CMK (cell line): Measurements from ENCODE around the gene RIPK1.
"Not testable (repeated sequence)": the region's sequence is repeated elsewhere in the genome, so short reads cannot be mapped to it uniquely, and the experiment has no call there.

Experiments used
- DNase-seq: peaks from one replicate; pipeline ENCODE4 v3.0.0-alpha.2; 2010; ENCODE audit warnings: low read depth

RIPK1 gene

DNA sequence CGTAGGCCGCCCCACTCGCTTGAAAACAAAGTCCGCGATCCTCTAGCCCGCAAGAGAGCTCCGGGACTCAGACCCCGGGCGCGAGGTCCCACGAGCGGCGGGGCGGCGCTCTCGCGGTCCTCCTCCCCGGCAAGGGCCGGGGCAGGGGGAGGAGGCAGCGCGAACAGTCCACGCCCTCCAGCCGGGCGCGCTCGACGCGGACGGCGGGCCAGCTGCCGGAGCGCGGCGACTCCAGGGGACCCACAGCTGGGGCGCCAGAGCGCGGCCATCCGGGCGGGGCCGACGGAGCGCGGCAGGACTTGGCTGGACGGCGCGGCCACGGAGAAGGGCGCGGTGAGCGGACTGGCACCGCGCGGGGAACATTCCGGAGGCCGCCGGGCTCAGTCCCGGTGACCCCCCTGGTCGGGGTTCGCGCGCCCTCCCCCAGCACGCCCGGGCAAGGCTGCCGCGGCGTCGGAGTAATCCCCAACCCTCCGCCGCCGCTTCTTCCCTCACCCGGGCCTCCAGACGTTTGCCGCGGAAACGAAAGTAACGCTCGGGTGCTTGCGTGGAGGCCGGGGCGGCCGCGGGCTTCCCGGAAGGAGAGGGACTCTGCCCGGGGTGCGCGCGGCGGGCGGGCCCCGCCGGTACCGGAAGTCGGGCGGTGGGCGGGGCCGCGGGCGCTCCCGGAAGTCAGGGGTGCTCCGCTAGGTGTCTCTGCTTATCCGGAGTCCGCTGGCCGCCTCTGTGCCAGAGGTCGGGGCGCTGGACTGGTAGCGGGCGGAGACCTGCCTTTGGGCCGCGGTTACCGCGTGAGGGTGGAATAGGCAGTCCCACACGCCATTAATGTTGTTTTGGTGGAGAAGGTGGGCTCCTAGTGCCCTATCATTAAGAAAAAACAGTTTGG is at the start of gene RIPK1:
RIPK1 (plus strand) TSS at position 166 of the 886 bp plus-strand sequence. CDS start 8,330 bp downstream, outside the sequence.
- DNase-seq, result peak; percentile 79

GRCh38 chr6:3019065-3019464 is 49.2 kb upstream of the RIPK1 start:
- DNase-seq, result no peak

DNA sequence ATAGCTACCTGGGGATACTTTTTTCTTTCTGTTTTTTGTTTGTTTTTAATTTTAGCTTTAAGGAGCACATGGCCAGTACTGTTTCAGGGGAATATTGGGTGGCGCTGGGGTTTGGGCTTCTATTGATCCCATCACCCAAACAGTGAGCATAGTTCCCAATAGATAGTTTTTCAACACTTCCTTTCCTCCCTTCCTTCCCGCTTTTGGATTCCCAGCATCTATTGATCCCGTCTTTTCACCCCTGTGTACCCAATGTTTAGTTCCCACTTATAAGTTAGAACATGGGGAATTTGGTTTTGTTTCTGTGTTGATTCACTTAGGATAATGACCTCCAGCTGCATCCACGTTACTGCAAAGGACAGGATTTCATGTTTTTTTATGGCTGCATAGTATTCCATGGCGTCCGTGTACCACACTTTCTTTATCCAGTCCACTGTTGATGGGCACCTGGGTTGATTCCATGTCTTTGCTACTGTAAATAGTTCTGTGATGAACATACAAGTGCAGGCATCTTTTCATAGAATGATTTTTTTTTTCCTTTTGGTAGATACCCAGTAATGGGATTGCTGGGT is 48.5 kb upstream of the RIPK1 start:
- no peak for DNase-seq

DNA sequence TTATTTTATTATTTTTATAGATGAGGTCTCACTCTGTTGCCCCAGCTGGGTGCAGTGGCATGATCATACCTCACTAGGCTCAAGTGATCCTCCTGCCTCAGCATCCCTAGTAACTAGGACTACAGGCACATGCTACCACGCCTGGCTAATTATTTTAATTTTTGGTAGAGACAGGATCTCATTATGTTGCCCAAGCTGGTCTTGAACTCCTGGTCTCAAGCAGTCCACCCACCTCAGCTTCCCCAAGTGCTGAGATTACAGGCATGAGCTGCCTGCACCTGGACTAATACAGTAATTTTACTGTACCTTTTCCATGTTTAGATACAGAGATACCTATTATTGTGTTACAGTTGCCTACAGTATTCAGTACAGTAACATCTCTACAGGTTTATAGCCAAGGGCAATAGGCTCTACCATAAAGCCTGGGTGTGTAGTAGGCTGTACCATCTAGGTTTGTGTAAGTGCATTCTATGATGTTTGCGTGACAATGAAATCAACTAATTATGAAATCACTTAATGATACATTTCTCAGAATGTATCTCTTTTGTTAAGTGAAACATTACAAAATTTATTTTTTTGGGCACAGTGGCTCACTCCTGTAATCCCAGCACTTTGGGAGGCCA is 47.2 kb upstream of the RIPK1 start:
- DNase-seq, result not testable (repeated sequence)

DNA sequence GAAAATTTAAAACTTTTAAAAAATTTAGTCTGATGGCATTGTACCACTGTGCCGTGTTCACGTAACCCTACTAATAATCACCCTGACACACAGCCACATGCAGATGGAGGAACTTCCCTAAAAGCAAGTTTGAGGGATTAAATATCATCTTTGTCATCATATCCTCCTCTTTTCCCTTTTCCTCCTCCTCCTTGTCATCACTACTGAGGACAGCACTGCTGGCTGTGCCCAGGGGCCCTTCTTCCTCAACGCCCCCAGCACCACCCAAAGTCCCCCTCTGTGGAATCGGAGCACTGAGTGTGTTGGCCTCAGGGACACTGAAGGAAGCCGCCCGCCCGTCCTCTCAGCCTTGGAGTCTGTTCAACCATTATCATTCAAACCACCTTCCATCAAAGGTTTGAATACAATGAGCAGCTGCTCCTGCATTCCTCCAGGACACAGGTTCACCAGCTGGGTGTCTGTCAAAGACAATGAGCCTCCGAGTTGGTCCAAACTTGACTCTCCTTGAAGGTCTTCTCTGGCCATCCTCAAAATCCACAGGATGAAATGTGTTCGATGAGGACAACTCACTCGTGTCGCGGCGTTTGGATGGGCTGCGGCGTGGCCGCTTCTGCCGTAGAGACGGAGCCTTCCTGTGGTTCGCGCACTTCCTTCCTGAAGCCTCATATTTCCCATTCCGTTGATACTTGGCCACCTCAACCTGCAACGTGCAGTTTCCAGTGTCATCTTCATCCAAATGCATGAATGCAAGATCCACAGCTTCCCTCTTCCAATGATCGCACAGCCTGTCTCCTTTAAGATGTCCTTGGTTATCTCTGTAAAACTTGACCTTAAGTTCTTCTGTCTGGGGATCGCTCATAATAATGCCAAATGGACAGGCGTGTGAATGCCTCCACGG is 45.3 kb upstream of the RIPK1 start:
- no peak for DNase-seq

GRCh38 chr6:3023663-3024483 is 44.4 kb upstream of the RIPK1 start:
- peak; percentile 90 for DNase-seq

DNA sequence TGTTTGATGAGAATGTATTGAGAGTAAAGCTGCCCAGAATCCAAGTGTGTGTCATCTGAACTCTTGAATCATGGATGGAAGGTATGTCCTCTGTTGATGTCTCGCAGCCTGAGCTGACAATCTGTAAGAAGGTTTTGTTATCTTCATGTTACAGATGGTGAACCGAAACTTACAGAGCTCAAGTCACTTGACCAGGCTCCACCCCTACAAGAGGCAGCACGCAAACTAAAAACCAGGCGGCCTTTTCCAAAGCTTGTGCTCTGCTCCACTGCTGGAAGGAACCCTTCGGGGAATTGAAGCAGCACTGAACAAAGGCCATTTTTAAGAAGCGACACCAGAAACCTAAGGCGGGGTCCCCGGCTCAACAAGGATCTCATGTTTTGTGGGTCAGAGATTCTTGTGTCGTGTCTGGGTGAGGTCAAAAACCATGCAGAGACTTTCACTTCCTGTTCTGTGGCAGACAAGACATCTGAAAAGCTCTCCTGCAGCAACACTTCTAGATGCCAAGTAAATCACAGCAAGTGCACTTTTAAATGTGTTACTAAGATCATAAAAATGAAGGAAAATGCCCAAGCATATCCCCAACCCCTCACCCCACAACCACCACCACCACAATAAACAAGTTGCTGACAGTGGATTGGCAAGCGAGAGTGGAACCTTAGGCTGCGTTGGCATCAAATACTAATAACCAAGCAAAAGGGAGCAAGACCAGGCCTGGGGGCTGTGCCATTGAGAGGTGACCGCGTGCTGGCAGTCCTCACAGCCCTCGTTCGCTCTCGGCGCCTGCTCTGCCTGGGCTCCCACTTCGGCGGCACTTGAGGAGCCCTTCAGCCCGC is 41.3 kb upstream of the RIPK1 start:
- peak; percentile 62 for DNase-seq

DNA sequence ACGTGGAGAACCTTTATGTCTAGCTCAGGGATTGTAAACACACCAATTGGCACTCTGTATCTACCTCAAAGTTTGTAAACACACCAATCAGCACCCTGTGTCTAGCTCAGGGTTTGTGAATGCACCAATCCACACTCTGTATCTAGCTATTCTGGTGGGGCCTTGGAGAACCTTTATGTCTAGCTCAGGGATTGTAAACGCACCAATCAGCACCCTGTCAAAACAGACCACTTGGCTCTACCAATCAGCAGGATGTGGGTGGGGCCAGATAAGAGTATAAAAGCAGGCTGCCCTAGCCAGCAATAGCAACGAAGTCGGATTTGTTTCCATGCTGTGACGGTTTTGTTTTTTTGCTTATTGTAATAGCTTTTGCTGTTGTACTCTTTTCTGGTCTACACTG is 40.1 kb upstream of the RIPK1 start:
- DNase-seq, result not testable (repeated sequence)

DNA sequence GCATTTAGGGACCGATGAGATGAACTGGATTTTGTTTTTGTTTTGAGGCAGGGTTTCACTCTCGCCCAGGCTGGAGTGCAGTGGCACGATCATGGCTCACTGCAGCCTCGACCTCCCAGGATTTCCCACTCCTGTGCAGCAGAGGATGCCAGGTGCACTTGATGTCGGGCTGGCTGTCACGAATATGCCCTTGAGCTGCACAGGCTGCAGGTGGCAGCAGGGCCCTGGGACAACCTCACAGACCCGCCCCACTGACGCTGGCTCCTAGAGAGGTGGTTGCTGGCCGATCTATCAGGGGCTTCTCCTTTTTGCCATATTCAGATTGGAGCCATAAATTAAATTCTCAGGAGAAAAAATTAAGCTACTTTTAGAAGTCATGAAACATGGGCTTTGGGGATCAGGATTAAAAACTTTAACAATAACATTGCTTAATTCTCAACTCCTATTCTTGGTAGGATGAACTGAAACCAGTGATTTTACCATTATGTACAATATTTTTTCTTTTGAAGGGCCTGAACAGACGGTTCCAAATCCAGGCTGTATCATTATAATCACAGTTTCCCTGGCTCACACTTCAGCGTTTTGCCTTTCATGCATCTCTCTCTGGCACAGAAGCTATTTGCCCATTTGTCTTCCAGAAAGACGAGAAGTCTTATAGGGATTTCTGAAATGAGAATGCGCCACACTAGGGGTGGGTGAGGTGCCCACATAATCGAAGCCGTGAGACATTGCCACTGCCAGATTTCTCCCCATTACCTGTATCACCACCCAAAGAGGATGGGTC is 36.2 kb upstream of the RIPK1 start:
- DNase-seq, result no peak

DNA sequence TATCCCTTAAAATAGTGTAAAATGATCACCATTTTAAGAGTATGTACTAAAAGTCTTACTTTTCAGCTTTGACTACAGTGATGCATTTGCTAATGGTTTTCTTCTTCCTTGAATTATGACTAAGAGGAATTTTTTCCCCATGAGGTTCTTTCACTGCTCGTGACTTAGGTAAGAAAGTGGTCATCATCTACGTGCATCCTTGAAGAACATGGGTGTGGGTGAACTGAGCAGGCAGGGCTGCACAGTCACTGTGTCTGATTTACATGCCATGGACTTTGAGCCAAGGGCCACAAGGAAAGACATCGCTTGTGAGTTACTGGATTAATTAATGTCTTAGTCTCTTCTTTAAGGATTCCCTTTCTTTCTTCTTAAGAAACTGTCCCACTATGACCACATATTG is 35.3 kb upstream of the RIPK1 start:
- no peak for DNase-seq

DNA sequence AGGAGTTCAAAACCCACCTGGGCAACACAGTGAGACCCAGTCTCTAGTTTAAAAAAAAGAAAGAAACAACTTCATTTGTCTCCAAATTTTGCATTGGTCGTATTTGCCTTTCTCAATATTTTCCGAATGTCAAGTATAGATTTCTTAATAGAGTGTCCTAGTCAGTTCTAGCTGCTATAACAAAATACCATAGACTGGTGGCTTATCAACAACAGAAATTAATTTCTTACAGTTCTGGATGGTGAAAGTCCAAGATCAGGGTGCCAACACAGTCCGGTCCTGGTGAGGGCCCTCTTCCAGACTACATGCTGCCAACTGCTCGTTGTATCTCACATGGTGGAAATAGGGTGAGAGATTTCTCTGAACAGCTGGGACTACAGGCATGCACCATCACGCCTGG is 34.6 kb upstream of the RIPK1 start:
- DNase-seq, result no peak

DNA sequence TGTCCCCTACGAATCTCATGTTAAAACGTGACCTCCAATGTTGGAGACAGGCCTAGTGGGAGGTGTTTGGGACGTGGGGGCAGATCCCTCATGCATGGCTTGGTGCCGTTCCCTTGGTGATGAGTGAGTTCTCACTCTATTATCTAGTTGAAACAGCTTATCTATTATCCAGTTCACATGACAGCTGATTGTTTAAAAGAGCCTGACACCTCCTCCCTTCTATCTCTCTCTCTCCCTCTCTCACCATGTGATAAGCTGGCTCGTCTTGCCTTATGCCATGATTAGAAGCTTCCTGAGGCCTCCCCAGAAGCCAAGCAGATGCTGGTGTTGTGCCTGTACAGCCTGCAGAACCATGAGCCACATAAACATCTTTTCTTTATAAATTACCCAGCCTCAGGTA is 32.9 kb upstream of the RIPK1 start:
- no peak for DNase-seq

DNA sequence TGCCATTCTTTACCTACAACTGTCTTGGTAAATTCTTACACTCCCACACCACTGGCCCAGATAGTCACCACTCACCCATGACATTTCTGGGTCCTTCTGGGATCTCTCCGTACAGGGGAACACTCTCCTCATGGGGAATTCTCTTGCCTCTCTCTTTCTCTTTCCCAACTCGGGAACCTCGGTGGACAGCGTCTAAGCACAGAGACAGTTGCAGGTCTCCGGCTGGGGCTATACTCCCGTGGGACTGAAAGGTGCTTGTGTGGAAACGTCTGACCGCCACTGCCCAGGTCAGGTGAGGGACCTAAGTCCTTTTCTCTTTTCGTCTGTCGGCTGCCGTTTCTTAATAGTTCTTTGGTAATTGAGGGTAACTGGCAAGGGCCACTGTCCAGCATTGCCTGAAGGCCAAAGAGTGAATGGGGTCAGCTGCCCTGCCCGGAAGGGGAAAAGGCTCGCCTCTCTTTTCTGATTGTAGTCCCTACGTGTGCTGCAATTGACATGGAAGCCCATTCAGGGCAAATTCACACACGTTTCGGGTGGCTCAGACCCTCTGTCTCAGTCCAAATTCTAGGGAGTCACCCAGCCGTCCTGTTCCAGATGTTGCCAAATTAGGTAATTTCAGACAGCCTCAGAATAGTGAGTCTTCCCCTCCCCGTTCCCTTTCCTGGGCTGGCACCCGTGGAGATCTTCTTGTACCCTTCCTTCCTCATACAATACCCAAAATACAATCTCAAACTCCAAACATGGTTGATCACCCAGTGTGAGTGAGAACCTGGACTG is 31.2 kb upstream of the RIPK1 start:
- no peak for DNase-seq

GRCh38 chr6:3037638-3038365 is 30.5 kb upstream of the RIPK1 start:
- DNase-seq, result no peak

- DNase-seq, result no peak
These were observed 28.9 kb upstream of the RIPK1 start for GRCh38 chr6:3039384-3039783.

GRCh38 chr6:3041147-3041546 is 27.1 kb upstream of the RIPK1 start:
- DNase-seq, result no peak

DNA sequence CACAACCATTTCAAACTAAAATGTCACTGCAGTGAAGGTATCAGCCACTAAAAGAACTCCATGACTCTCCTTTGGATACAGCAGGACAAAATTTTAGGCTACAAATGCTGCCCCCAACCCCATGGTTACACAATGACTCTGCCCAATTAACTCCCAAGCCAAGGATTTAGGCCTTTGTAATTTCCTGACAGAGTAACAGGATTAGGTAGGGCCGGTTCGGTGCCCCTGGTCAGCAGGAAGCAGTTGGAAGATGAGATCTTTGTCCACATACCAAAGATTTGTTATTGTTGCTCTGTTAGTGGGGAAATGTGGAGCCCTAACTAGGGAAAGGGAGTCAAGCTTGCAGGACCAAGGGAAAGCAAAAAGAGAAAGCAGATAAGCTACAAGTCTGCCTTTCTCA is 26.7 kb upstream of the RIPK1 start:
- DNase-seq, result no peak

DNA sequence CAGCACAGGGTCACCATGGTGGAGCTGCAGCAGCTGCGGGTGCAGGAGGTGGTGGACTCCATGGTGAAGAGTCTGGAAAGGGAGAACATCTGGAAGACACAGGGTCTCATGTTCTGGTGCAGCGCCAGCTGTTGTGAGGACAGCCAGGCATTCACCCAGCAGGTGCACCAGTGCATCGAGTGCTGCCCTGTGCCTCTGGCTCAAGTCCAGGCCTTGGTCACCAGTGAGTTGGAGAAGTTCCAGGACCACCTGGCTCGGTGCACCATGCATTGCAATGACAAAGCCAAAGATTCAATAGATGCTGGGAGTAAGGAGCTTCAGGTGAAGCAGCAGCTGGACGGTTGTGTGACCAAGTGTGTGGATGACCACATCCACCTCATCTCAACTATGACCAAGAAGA is 22.9 kb upstream of the RIPK1 start:
- no peak for DNase-seq
